ENCODE results near the gene ASB10. TPM values are rescaled to one million over a fixed set of nuclear protein-coding genes. Genes with fewer than 3 reads are reported as not detected.

The ASB10 gene
- total and polyA plus RNA-seq, 2 of the 13 experiments (the other 11 are each of a cell fraction or from before 2014, with no cell fraction given) = not detected

- no peak for TF ChIP-seq DMTF1 (CRISPR knock-in tag; IDR thresholded peaks at IDR 0.05)
- TF ChIP-seq XRCC5 (optimal IDR thresholded peaks at IDR 0.05; ENCODE audit: low read length) = peak; percentile 99
- TF ChIP-seq SKIL (CRISPR knock-in tag; IDR thresholded peaks at IDR 0.05; ENCODE audit: borderline replicate concordance) = no peak
- TF ChIP-seq MIER3 (CRISPR knock-in tag; IDR thresholded peaks at IDR 0.05; ENCODE audit: borderline replicate concordance) = peak; percentile 70; the same call in 1 of the 2 replicates
- no peak for TF ChIP-seq MIXL1 (CRISPR knock-in tag; IDR thresholded peaks at IDR 0.05)
- TF ChIP-seq BRD4 (CRISPR knock-in tag; IDR thresholded peaks at IDR 0.05) = no peak
- TF ChIP-seq, protein P1, sequence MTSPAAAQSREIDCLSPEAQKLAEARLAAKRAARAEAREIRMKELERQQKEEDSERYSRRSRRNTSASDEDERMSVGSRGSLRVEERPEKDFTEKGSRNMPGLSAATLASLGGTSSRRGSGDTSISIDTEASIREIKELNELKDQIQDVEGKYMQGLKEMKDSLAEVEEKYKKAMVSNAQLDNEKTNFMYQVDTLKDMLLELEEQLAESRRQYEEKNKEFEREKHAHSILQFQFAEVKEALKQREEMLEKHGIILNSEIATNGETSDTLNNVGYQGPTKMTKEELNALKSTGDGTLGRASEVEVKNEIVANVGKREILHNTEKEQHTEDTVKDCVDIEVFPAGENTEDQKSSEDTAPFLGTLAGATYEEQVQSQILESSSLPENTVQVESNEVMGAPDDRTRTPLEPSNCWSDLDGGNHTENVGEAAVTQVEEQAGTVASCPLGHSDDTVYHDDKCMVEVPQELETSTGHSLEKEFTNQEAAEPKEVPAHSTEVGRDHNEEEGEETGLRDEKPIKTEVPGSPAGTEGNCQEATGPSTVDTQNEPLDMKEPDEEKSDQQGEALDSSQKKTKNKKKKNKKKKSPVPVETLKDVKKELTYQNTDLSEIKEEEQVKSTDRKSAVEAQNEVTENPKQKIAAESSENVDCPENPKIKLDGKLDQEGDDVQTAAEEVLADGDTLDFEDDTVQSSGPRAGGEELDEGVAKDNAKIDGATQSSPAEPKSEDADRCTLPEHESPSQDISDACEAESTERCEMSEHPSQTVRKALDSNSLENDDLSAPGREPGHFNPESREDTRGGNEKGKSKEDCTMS (CRISPR knock-in tag; conservative IDR thresholded peaks at IDR 0.05) = no peak
- TF ChIP-seq AKNA (CRISPR knock-in tag; IDR thresholded peaks at IDR 0.05; ENCODE audit: borderline replicate concordance) = no peak
- TF ChIP-seq ZNF569 (CRISPR knock-in tag; IDR thresholded peaks at IDR 0.05; ENCODE audit: borderline replicate concordance) = no peak
- TF ChIP-seq GRHL1 (CRISPR knock-in tag; conservative IDR thresholded peaks at IDR 0.05) = no peak
- TF ChIP-seq ZFP62 (CRISPR knock-in tag; IDR thresholded peaks at IDR 0.05) = no peak
- TF ChIP-seq WIZ (CRISPR knock-in tag; IDR thresholded peaks at IDR 0.05) = no peak
- no peak for TF ChIP-seq ZNF17 (CRISPR knock-in tag; IDR thresholded peaks at IDR 0.05)
- no peak for TF ChIP-seq ZNF296 (CRISPR knock-in tag; conservative IDR thresholded peaks at IDR 0.05)
These were observed 14.5 kb downstream of the ASB10 start (continued) for GRCh38 chr7:151172273-151173141.
